ENCODE measurements around the gene ZMYND8.

Gene ZMYND8

DNA sequence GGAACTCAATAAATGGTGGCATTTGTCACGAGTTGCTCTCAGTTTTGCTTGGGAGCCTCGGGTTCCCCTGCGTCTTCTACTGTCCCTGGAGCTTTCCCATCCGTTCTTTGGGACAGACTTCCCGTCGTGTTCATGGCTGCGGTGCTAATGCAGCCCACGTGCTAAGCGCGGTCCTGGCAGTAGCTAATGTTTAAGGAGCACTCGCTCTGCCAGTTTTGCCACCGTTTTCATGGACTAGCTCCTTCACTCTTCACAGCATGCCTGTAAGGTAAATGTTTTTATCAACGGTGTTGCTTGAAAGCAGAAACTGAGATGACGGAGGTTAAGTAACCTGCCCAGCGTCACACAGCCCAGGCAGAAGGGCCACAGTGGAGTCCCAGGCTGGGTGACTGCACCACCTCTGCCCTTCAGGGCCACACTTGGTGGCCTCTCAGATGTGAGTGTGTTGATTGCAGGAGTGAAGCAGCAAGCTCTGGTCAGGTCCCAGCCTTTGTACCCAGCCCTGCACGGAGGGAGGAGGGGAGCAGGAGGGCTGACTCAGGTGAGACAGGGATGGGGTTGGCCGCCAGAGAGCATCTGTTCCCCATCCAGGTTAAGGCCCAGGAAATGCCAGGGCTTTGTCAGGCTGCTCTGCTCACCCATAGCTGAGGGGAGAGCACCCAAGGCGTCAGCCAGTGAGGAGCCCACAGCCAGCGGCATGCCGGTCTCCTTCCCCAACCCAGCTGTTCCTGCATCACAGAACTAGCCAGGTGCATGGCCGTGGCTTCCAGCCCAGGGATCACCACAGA is 181.8 kb downstream of the ZMYND8 start:
- no peak for DNase-seq (ENCODE audit: low read depth)

GRCh38 chr20:47173596-47174216 is 182.8 kb downstream of the ZMYND8 start:
- no peak for DNase-seq (ENCODE audit: low read depth)

DNA sequence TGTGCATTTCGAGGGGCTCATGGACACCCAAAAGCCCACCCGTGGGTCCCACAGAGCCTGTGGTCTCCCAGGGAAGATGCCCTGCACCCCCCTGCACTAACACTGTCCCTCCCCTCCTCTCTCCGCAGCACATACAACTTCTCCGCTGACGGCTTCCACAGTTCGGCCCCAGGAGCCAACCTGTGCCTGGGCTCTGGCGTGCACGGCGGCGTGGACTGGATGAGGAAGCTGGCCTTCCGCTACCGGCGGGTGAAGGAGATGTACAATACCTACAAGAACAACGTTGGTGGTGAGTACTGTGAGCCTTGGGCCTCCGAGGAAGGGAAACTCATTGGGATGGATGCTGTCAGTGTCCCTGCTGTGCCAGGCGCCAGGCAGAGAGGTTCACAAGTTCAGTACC is 183.9 kb downstream of the ZMYND8 start:
- no peak for DNase-seq (ENCODE audit: low read depth)

GRCh38 chr20:47167846-47168245 is 188.7 kb downstream of the ZMYND8 start:
- DNase-seq (ENCODE audit: low read depth), result no peak

DNA sequence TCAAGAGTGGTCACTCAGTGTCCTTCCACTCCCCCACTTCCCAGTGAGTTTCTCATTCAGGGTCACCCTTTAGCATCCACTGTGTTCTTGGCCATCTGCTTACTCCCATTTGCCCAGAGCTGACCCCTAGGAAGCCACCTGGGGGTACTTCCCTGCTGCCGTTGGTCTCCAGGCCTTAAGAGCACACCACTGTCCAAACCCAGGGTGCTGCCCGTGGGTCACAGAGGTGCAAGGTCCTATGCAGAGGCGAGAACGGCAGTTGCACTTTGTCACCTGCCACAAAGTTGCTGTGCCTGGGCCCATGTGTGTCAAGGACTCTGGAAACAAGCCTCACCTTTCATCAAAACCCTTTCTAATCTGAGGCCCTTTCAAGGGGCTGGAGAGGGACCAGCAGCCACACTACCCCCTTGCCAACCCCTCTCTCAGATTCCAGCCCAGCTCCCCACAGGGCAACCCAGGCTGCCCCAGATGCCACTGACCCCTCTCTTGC is 191.1 kb downstream of the ZMYND8 start:
- DNase-seq (ENCODE audit: low read depth), result no peak

DNA sequence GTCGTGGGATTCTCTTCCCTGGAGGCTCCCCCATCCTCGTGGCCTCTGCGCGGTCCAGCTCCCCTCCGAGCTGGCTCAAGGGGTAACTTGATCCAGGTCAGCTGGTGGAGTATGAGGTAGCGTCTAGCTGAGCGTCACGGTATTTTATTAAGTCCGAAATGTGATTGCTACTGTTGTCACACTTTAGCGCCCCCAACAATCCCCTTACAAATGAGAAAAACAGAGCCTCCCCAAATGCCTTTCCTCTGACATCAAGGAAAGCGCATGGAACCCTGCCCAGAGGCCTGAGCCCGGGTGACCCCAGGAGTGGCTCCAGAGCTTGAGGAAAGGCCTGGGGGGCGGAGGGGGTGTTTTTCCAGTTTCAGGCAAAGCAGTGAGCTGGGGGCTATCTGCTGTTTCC is 192.4 kb downstream of the ZMYND8 start:
- no peak for DNase-seq (ENCODE audit: low read depth)

GRCh38 chr20:47161411-47161810 is 195.1 kb downstream of the ZMYND8 start:
- no peak for DNase-seq (ENCODE audit: low read depth)

DNA sequence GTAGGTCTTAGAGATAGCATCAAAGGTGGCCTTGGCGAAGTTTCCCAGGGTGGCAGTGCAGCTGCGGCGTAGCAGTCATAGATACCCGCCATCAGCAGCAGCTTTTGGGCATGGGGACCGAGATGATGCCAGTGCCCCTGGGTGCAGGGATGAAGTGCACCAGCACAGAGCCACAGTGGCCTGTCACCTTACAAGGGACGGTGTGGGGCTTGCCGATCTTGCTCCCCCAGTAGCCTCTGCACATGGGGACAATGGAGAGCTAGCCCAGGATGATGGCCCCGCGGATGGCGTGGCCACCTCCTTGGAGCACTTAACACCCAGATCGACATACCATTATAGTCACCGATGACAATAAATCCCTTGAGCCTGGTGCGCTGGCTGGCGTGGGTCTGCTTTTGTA is 195.5 kb downstream of the ZMYND8 start:
- DNase-seq (ENCODE audit: low read depth), result no peak

- DNase-seq (ENCODE audit: low read depth), result no peak
Observed at GRCh38 chr20:47160240-47160639, 196.3 kb downstream of the ZMYND8 start.
